Stimulated activated CD4-positive, alpha-beta T cell treated with anti-CD3 and anti-CD28 coated beads, Interleukin-15, amount 100 ng/mL, for 24 hours (primary cell): Measurements from ENCODE around the gene DDTL.
"Not testable (repeated sequence)": the region's sequence is repeated elsewhere in the genome, so short reads cannot be mapped to it uniquely, and the experiment has no call there.

ENCODE experiments used
- DNase-seq: peaks from one replicate; pipeline ENCODE4 v3.0.0-alpha.2; 2020

Gene DDTL

DNA sequence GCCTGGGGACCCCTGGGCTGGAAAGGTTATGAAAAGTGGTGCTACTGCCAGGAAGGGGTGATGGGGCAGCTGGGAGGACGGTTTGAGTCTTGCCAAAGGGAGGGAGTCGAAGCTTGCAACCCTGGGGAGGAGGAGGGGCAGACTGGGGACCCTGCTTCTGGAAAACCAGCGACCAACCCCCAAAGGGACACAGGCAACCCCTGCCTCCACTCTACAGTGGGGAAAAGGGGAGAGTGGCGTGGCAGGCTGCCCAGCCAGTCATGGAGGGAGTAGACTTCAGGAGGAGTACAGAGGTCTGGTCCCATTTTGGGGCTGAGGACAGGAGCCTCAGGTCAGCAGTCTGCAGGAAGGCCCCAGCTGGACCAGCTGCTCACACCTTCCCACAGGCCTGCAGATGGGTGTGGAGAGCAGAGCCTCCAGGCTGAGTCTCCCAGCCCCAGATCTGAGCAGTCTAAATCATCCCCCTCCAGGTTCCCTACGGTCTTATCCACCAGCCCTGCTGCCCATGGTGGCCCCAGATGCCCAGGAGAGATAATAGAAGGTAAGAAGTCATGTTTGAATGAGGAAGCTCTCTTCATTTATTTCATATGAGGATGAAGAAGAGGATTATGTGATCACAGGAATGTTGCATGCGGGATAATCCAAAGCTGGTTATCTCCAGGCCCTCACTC, 4.3 kb downstream of the DDTL start:
- no peak for DNase-seq

DNA sequence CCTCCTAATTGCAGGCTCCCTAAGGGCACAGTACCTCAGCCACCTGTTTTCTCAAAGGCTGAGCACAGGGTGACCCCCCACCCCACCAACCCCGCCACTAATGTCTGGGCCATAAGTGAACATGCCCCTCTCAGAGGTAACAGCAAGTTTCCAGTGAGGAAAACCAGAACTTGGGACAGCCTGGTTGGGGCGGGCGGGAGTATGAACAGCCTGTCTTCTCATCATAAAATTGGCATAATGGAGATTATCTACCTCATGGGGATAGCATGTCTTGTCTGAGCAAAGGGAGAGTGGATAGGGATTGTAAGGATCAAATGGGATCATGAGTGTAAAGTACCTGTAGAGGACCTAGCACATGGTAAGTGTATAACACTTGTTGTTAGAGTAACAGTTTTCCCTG, 5.2 kb downstream of the DDTL start:
- DNase-seq: not testable (repeated sequence)

- not testable (repeated sequence) for DNase-seq
Observed at GRCh38 chr22:23974345-23974744, 7.7 kb downstream of the DDTL start, which contains the start of gene DDT. DDT (minus strand) TSS chr22:23974441; CDS start chr22:23974414, 27 bp downstream.

DNA sequence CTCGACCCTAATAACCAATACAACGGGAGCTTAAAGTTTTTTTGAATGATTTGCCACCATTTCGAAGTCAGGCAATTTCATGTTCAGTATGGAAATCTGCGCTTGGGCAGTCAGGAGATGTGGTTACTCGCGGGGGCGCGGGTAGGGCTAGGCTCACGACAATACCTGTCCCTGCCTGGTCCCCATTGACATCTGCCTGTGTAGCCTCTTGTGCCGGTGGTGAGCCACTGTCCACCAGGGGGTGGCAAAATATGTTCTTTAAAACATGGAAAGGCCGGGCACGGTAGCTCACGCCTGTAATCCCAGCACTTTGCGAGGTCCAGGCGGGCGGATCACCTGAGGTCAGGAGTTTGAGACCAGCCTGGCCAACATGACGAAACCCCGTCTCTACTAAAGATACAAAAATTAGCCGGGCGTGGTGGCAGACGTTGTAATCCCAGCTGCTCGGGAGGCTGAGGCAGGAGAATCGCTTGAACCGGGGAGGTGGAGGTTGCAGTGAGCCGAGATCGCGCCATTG, 8.2 kb downstream of the DDTL start:
- DNase-seq: not testable (repeated sequence)

DNA sequence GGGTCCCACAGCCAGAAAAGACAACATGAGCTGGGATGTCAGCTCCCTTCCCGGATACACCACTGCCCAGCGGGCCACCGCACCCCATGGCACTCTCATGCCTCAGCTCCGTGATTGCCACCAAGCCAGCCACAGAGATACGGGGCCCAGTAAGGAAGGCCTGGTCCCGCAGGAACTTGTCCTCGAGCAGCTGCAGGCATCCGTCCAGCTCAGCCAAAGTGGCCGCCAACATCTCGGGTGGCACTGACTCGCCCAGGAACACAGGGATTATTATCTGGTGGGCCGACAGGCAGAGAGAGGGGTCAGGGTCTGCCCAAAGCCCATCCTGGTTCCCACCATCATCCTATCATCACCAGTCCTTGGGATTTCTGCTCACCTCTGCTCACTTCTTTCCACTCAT, 10.6 kb downstream of the DDTL start:
- not testable (repeated sequence) for DNase-seq

GRCh38 chr22:23979557-23980240, 13.0 kb downstream of the DDTL start, which contains the start of gene GSTT2:
GSTT2 (plus strand) TSS chr22:23980134.
- not testable (repeated sequence) for DNase-seq

GRCh38 chr22:23980567-23980966, 13.9 kb downstream of the DDTL start:
- DNase-seq: not testable (repeated sequence)

GRCh38 chr22:23984430-23984829, 17.7 kb downstream of the DDTL start:
- DNase-seq: no peak

GRCh38 chr22:23986089-23986488, 19.4 kb downstream of the DDTL start:
- DNase-seq: not testable (repeated sequence)

DNA sequence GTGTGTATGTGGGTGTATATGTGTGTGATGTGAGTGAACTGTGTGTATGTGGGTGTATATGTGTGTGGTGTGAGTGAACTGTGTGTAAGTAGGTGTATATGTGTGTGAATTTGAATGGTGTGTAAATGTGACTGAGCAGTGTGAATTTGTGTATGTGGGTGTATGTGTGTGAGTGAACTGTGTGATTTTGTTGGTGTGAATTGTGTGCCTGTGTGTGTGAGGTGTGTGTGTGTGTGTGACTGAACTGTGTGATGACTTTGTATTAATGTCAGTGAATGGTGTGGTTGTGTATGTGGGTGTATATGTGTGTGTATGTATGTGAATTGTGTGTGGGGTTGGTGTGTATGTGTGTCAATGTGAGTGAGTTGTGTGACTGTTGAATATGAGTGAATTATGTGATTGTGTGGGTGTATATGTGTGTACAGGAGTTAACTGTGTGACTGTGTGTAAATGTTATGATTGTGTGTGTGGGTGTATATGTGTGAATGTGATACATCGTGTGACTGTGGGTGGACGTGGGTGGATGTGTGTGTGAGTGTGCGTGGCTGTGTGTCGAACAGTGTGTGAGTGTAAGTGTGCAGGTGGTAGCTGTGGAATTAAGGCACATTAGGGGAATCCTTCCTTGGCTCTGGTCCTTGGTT, 20.0 kb downstream of the DDTL start:
- not testable (repeated sequence) for DNase-seq

DNA sequence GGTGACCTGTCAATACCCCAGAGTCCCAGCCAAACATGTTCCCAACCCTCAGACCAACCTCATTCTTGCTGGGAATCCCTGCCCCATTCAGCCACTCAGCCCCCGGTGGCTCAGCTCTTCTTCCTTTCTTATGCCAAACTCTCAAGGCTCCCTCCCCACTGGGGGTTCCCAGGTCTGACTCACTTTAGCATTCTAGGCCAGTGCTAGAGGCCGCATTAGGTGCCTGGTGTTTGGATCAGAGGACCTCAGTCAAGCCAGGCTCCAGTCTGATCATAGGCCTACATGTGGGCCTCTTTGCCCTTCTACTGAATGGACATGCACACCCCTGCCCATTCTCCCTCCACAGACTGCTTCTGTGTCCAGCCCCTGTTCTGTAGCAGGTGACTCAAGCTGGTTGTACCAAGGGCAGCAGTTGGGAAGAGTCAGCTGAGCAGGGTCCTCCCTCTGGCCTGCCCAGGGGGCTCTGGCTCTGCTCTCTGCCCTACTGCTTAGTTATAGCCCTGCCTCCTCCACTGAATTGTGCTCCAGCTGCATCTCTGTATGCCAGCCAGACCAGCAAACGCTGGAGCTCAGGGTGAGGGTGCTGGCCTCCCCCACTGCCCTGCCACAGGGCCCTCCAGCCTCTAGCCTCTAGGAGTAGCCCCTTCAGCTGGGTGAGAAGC, 23.0 kb downstream of the DDTL start:
- not testable (repeated sequence) for DNase-seq

DNA sequence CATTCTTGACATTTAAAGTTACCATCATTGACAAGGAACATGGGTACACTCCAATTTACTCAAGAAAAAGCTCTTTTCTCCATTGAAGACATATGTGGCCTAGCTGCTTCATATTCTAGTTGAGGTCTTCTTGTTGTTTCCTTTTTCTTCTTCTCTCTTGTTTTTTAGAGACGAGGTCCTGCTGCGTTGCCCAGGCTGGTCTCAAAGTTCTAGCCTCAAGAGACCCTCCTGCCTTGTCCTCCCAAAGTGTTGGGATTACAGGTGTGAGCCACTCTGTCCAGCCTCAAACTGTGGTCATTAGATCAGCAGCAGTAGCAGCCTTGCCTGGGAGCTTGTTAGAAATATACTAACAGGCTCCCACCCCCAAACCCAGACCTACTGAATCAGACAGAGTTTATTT, 26.4 kb downstream of the DDTL start:
- DNase-seq: not testable (repeated sequence)

- not testable (repeated sequence) for DNase-seq
Observed at GRCh38 chr22:23993581-23994177, 27.0 kb downstream of the DDTL start.

DNA sequence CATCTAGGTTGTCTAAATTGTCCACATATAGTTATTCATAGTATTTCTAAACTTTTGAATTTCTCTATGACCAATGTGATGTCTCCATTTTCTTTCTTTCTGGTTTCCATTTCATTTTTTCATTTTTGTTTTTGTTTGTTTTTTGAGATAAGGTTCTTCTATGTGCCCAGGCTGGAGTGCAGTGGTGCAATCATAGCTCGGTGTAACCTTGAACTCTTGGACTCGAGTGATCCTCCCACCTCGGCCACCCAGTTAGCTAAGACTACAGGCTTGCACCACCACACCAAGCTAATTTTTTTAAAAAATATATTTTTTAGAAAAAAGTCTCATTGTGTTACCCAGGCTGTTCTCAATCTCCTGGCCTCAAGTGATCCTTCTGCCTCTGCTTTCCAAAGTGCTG, 30.4 kb downstream of the DDTL start:
- DNase-seq: no peak

DNA sequence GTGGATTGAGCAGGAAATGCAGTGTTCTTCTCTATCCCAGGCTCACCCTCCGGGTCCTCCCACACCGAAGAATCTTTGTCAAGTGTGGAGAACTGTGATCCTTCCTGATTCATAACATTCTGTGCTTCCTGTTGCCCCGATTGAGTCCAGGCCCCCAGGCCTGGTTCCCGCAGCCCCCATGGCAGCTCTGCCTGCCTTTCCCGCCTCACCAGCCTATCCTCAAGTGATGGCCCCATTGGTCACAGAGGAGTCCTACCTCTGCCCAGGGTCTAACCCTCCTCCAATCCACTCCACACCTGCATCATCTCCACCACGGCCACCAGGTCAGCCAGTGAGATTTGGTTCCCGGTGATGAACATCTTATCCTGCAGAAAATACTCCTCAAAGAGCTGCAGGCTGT, 33.1 kb downstream of the DDTL start:
- not testable (repeated sequence) for DNase-seq

DNA sequence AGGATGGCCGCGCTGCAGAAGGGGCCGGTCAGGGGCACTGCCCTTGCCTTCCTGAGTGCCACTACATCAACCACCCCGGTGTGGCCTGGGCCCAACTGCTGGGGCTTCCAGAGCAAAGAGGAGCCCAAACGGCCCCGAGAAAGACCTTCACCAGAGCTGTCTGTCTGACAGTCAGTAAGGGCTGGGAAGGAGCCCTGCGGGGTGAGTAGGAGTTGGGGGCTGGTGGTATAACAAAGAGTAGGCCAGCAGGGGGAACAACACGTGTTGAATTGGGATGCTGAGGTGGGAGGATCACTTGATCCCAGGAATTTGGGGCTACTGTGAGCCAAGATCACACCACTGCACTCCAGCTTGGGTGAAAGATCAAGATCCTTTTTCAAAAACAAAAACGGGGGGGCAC, 34.6 kb downstream of the DDTL start:
- DNase-seq: no peak

DNA sequence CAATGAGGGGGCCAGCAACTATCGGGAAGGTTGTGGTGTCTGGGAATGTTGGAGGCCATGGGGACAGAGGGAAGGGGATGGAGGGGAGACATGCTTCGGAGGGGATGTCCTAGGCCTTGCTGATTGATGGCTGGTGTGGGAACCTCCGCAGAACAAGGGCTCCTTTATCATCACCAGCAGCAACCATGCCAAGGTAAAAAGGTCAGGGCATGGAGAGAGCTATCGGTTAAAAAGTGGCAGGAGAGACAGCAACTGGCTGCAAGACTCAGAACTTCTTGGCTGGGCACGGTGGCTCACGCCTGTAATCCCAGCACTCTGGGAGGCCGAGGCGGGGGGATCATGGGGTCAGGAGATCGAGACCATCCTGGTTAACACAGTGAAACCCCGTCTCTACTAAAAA, 35.6 kb downstream of the DDTL start:
- DNase-seq: no peak

GRCh38 chr22:24002851-24003250, 36.2 kb downstream of the DDTL start:
- DNase-seq: no peak

DNA sequence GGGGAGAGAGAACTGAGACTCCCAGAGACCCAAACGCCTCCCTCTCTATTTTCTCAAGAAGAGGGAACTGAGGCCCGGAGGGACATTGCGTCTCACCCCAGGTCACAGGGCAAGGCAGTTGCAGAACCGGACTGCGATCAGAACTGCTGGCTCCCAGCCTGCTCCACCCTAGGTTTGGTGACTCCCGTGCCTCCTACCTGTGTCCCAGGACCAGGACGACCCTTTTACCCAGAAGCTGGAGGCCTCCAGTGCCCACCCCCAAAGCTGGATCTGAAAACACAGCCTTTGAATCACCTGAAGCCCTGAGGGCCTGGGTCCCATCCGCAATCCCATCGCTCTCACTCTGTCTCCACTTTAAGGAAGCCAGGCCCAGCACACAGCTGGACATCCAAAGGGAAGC, 37.2 kb downstream of the DDTL start:
- no peak for DNase-seq

DNA sequence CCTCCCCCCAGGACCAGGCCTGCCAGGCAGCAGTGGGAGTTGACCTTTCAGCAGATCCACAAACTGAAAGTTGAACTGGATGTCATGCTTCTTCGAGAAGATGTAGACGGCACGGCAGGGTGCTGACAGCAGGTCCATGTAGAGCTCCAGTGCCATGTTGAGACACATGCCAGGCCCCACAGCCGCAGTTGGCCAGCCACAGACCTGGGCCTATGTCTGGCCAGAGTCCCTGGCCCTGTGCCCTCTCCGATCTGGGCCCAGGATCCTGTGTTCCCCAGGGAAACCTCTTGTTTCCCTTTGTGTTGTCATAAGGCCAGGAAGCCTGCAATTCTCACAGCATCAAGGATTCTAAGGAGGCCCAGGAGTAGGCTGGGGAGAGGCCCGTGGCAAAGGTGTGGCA, 38.5 kb downstream of the DDTL start, which contains the start of gene GSTT4:
Gene GSTT4, minus strand, starts transcription at position 253 of the 400 bp plus-strand sequence. Its CDS starts 97 bp downstream, at position 156.
- no peak for DNase-seq

- no peak for DNase-seq
Observed at GRCh38 chr22:24006207-24006913, 39.7 kb downstream of the DDTL start.

DNA sequence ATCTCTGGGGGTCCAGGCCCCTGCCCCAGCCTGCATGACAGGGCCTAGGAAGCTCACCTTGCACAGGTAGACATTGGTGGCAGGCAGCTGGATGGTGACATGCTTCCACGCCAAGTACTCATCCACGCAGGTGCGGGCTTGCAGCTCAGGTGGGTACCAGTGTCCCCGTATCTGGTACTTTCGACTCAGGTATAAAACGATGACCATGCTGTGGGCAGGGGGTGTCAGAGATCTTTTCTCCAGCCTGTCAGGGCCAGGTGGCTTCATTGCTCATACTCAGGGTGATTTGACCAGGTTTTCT, 40.2 kb downstream of the DDTL start:
- DNase-seq: no peak
